Stimulated activated naive CD4-positive, alpha-beta T cell (primary cell): Measurements from ENCODE around the gene TMEM258.

Experiments
- DNase-seq, 6 experiments: peaks; one replicate each; lab custom pipeline; 2025; lab: John Stamatoyannopoulos, UW

The TMEM258 gene

DNA sequence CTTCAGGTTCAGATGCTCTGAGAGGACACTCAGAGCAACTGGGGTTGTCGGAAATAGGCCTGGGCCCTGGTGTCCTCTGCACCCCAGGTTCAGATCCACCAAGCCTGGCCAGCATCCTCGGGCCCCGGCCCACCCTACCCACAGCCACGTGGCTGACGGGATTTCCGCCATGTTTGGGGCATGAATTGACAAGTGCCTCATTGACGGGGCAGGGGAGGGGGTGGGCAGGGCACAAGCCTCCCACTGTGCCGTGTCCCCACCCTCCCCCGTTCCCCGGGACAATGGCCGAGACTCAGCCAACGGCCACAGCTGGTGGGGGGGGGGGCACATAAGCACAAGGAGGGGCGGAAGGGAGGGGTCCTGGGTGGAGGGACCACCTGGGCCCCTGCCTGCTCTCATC is 31.5 kb downstream of the TMEM258 start:
- no peak for DNase-seq

DNA sequence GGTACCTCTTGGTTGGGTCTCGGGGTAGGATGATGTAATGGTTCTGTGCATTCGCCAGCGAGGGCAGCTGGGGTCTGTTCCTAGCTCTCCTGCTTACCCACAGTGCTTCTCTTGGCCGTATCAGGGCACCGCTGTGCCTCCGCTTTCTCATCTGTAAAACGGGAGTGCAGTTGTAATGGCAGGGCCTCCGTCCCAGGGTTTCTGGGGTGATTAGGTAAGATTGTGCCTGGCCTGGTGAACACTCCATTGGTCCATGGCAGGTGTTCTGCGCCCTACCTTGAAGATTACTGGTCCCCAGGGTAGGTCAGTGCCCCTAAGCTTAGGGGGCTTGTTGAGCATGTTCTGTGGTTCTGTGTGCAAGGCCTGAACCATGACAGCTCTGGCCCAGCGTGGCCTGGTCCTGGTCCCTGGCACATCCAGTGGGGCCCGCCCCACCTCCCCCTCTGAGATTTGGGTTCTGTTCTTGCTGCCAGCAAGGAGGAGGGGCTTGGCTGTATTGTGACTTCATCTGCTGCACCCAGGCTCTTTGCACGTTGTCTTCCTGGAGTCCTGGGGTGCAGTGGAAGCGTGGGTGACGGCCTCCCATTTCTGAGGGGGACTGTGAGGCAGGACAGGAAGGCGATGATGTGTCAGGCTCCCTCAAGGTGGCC is 35.1 kb downstream of the TMEM258 start:
- no peak for DNase-seq

- no peak for DNase-seq
Measured at GRCh38 chr11:61756452-61757212, 35.8 kb downstream of the TMEM258 start.

- DNase-seq: no peak
Measured at GRCh38 chr11:61756147-61756451, 36.3 kb downstream of the TMEM258 start.

- no peak for DNase-seq
Measured at GRCh38 chr11:61754534-61755482, 37.6 kb downstream of the TMEM258 start.

- no peak for DNase-seq
Measured at GRCh38 chr11:61753672-61754071, 38.7 kb downstream of the TMEM258 start.

GRCh38 chr11:61752925-61753521 is 39.4 kb downstream of the TMEM258 start:
- no peak for DNase-seq

DNA sequence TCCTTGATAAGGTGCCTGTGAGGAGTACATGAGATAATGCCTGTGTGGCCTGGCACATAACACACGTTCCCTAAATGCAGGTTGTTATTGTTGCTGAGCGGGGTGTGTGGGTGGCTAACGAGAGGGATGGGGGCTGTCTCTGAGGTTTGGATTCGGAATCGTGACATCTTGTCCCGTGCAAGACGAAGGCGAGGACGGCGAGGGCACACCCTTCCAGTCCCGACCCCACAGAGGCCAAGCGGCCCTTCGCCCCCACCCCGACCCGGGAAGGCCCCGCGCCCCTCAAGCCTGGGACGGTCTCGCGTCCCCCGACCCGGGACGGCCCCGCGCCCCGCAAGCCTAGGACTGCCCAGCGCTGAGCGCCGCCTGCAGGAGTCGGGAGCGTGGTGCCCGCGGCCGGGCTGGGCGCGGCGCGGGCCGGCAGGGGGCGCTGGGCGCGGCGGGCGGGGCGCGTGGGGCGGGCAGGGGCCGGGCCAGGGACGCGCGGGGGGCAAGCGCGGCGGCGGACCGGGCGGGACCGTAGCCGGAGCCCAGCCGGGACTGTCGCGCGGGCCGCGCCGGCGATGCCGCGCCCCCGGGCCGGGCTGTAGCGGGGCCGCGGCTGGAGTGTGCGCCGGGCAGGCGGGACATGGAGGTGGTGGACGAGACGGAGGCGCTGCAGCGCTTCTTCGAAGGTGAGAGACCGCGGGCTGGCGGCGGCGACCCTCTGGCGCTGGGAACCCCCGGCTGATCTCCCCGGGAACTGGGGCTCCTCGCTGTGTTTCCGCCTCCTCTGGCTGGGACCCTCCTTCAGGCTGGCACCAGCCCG is 40.1 kb downstream of the TMEM258 start, which contains the start of gene MYRF:
Gene MYRF, plus strand, starts transcription at position 520 of the 808 bp plus-strand sequence. Its CDS starts 109 bp downstream, at position 629.
- peak in 5 of 6 experiments; percentile 18 to 51 (median 37) for DNase-seq

GRCh38 chr11:61751384-61751783 is 41.0 kb downstream of the TMEM258 start:
- DNase-seq: no peak

DNA sequence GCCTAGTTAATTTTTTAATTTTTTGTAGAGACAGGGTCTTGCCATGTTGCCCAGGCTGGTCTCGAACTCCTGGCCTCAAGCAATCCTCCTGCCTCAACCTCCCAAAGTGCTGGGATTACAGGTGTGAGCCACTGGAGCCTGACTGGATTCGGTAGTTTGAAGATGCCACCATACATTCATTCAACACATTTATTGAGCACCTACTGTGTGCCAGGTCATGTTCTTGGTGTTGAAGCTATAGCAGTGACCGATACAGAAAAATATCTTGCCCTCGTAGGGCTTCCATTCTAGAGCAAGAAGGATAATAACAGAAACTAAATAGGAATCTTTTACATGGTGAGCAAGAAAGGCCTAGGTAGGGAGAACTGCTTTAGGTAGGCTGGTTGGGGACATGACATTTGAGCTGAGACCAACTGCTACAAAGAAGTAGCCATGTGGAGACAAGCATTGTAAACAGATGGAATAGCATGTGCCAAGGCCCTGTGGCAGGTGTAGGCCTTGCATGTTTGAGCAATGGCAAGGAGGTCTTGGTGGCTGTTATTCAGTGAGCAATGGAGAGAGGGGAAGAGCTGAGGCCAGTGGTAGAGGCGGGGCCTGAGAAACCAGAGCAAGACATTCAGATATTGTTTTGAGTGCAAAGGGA is 41.6 kb downstream of the TMEM258 start:
- DNase-seq: no peak

DNA sequence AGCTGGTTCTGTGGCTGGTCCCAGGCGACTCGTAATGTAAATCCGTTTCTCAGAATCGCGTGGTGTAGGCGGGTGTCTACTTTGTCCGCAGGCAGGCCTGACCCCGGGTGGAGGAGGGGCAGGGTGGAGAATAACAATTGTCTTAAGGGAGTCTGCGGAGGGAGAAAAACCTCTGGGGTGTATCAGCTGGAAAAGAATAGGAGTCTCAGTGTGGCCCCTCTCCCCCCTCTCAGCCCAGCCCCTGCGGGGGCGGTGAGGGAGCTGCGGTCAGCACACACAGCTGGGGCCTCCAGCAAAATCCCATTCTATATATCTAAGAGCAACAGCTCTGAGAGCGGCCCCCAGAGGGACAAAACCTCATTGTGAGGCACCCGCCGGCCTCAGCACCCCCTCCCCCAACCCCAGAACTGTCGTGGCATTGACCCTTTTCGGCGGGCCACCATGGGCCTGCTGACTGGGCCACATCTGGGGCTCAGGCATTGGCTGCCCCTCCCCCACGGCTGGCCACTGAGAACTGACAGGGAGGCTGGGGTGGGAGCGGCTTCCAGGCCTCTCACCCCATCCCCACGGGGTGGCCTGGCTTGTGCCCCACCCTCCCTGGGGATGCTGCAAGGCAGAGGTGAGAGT is 42.7 kb downstream of the TMEM258 start:
- DNase-seq: no peak

- DNase-seq: no peak
Measured at GRCh38 chr11:61747967-61748285, 44.5 kb downstream of the TMEM258 start.

DNA sequence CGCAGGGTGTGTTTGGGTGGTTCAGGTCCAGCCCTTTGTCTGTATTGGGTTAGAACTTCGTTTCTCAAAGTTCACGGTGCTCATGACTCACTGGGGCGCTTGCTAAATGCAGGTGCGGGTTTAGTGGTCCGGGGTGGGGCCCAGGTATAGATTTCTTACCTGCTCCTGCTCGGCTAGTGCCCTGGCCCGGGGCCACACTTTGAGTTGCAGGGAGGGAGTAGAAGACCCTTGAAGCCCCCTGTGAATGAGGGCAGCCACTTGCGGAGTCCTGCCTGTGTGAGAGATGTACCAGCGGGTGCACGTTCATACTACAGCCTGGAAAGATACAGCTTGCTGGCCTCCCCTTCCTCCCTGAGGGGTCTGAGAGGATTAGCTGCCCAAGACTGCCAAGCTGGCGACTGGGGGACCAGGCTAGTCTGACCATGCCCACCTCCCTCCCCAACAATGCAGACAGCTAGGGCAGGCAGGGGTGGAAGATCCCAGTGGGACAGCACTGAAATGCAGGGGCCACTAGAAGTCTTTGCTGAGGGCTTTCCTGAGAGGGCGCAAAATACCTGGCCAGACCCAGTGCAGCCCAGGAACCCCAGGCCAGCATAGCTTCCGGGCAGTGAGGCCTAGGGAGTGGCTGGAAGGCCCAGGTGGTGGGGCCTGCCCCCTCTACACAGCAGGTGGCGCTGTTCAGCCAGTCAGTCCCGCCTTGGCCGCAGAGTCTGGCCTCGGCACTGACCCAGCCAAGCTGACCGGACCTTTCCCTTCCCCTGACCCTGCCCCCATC is 45.0 kb downstream of the TMEM258 start:
- peak in 1 of 6 experiments; percentile 13 for DNase-seq

- no peak for DNase-seq
Measured at GRCh38 chr11:61746442-61747191, 45.8 kb downstream of the TMEM258 start.

DNA sequence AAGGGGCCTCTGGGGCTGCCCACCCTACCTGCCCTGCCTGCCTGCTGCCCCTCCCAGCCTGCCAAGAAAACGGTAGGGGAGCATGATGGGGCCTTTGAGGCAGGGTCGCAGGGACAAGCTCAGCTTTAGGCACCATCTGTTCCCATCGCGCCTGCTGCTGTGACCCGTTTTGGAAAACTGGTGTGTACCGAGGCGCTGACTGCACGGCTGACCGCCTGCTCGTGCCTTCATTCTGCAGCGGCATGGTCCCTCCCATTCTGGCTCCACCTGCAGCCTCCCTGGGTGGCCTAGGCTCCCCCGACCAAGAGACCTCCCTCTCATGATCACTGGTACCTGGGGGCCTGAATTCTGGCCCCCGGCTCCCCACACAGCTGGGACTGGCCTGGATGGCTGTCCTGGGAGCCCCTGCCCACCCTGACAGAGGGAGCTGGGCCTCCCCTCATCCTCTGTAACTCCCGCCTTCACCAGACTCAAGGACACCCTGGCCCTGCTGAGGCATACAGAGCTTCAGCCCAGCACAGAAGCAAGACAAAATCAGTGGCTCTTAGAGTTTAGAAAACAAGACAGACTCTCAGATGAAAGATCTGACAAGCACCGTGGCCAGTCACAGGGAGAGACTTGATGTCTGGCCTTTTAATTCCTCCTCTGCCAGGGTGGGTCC is 46.5 kb downstream of the TMEM258 start:
- no peak for DNase-seq

DNA sequence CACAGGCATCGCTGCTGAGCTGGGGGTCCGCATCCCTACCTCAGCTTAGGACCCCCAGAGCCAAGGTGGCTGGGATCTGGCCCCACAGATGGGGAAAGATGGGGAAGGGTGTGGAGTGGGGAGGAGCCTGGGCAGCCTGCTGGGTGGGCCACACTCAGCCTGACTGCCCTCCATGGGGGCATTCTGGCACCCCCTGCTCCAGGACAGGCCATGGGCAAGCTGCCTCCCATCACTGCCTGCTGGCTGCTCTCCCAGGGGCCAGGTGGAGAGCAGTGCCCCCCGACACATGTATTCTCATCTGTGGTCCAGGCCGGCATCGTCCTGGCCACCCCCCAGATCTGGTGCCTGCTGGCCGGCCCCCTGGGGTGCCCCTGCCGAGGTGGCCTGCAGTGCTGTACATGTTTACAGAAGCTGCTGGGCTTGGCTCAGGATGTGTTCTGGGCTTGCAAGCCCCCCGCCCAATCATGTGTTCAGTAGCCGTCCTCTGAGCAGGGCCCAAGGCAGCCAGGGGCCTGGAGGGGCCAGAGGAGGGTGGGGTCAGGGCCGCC is 47.7 kb downstream of the TMEM258 start:
- DNase-seq: no peak

GRCh38 chr11:61744181-61744580 is 48.2 kb downstream of the TMEM258 start:
- no peak for DNase-seq

DNA sequence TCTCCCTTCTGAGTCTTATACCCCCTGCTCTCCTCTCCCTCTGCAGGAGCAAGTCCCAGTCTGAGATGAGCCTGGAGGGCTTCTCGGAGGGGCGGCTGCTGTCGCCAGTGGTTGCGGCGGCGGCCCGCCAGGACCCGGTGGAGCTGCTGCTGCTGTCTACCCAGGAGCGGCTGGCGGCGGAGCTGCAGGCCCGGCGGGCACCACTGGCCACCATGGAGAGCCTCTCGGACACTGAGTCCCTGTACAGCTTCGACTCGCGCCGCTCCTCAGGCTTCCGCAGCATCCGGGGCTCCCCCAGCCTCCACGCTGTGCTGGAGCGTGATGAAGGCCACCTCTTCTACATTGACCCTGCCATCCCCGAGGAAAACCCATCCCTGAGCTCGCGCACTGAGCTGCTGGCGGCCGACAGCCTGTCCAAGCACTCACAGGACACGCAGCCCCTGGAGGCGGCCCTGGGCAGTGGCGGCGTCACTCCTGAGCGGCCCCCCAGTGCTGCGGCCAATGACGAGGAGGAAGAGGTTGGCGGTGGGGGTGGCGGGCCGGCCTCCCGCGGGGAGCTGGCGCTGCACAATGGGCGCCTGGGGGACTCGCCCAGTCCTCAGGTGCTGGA is 48.8 kb downstream of the TMEM258 start:
- DNase-seq: no peak
